Measurements from ENCODE around the gene SPINK9. TPM values are rescaled to one million over a fixed set of nuclear protein-coding genes. Genes with fewer than 3 reads are reported as not detected.

Gene SPINK9
- polyA plus RNA-seq, 3 donors, result not detected

DNA sequence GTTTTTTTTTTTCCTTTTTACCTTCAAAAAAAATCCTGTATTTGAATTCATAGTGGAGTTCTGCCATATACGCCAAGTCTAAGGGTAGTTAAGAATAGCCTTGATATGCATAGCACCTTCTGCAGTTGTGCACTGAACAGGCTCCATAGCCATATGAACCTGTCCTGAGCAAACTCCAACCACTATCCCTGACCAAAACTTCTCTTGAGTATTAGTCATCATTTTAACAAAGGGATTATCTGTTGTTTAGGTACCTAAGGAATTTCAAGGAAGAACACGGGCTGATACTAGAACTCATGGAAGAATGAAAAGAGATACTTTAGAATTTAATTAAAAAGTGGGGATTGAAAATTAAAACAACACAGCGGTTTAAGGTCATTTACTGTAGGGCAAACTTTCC, 46.5 kb downstream of the SPINK9 start:
- H3K4me3 Mint-ChIP-seq, result no peak overlapping the region
- Histone ChIP-seq H3K79me2 (ENCODE audit: insufficient read depth, low read length) (peaks cover 40% of the 10 kb centered on the region), H3K36me3 (replicated peaks in 1 of 2; ENCODE audit: control insufficient read depth in 1 of 2, insufficient read depth in 2 of 2, low read length in 2 of 2) (peaks cover 0 to 9% of the 10 kb centered on the region in 2 donors), H3K27ac (ENCODE audit: low read depth in 1 of 2, low read length in 2 of 2) (no peak overlapping the region), H3K9ac (ENCODE audit: insufficient read depth, low read length, poor library complexity, severe bottlenecking) (no peak overlapping the region), H4K20me1 (ENCODE audit: insufficient read depth, low read length) (peaks cover 3% of the 10 kb centered on the region), H3K4me2 (replicated peaks; ENCODE audit: extremely low read depth, low read length, poor library complexity, severe bottlenecking) (no peak overlapping the region), H2AFZ (ENCODE audit: insufficient read depth, low read depth, low read length, poor library complexity, severe bottlenecking) (no peak overlapping the region), H3K27me3 (ENCODE audit: control insufficient read depth in 2 of 2, insufficient read depth in 2 of 2, low read length in 2 of 2) (no peaks in the 10 kb centered on the region), H3K4me3 (replicated peaks in 1 of 3; ENCODE audit: low read depth in 2 of 3, low read length in 3 of 3) (no peak overlapping the region), H3K4me1 (ENCODE audit: control insufficient read depth in 1 of 2, insufficient read depth in 2 of 2, low read length in 2 of 2) (peaks cover 27 to 30% of the 10 kb centered on the region in 2 donors), H3K9me3 (replicated peaks in 1 of 2; ENCODE audit: control insufficient read depth in 1 of 2, insufficient read depth in 1 of 2, low read length in 2 of 2) (peaks cover 8 to 13% of the 10 kb centered on the region in 2 donors)
- no peak for DNase-seq
- no CpG with 5 or more reads among the region's 3 CpGs for WGBS (ENCODE audit: insufficient coverage)
- peaks cover 14 to 19% of the 10 kb centered on the region in 2 donors for H3K36me3 Mint-ChIP-seq
- intact Hi-C loops (cut with micrococcal nuclease), result loop anchor here in 1 of 2 donors (5.0 kb wide), 1 partner anchor 195 kb away; no protein-coding TSS in a partner anchor
- H3K4me1 Mint-ChIP-seq, result peaks cover 30% of the 10 kb centered on the region
- peaks cover 9 to 15% (median 14%) of the 10 kb centered on the region in 7 donors for H3K9me3 Mint-ChIP-seq
- no peak overlapping the region for H3K27ac Mint-ChIP-seq
- H3K27me3 Mint-ChIP-seq (ENCODE audit: low read depth in 3 of 3), result peaks cover 0 to 4% (median 2%) of the 10 kb centered on the region in 3 donors
- TF ChIP-seq CTCF (IDR thresholded peaks at IDR 0.05), result no peak

GRCh38 chr5:148382961-148383360, 47.6 kb downstream of the SPINK9 start:
- Histone ChIP-seq H3K79me2 (ENCODE audit: insufficient read depth, low read length) (peaks cover 51% of the 10 kb centered on the region), H3K4me3 (replicated peaks in 1 of 3; ENCODE audit: low read depth in 2 of 3, low read length in 3 of 3) (peak overlapping the region; percentile 82 to 86 (median 85)), H3K36me3 (replicated peaks in 1 of 2; ENCODE audit: control insufficient read depth in 1 of 2, insufficient read depth in 2 of 2, low read length in 2 of 2) (peaks cover 0 to 10% of the 10 kb centered on the region in 2 donors), H3K9me3 (replicated peaks in 1 of 2; ENCODE audit: control insufficient read depth in 1 of 2, insufficient read depth in 1 of 2, low read length in 2 of 2) (peaks cover 8 to 11% of the 10 kb centered on the region in 2 donors), H3K4me1 (ENCODE audit: control insufficient read depth in 1 of 2, insufficient read depth in 2 of 2, low read length in 2 of 2) (peaks cover 27 to 30% of the 10 kb centered on the region in 2 donors), H3K27ac (ENCODE audit: low read depth in 1 of 2, low read length in 2 of 2) (peak overlapping the region in 1 of 2 donors; percentile 97), H4K20me1 (ENCODE audit: insufficient read depth, low read length) (peaks cover 5% of the 10 kb centered on the region), H2AFZ (ENCODE audit: insufficient read depth, low read depth, low read length, poor library complexity, severe bottlenecking) (peak overlapping the region; percentile 77), H3K4me2 (replicated peaks; ENCODE audit: extremely low read depth, low read length, poor library complexity, severe bottlenecking) (peak overlapping the region; percentile 81), H3K9ac (ENCODE audit: insufficient read depth, low read length, poor library complexity, severe bottlenecking) (peak overlapping the region; percentile 94), H3K27me3 (ENCODE audit: control insufficient read depth in 2 of 2, insufficient read depth in 2 of 2, low read length in 2 of 2) (no peaks in the 10 kb centered on the region)
- DNase-seq, result no peak
- Mint-ChIP-seq H3K36me3 (peaks cover 19 to 20% of the 10 kb centered on the region in 2 donors), H3K4me3 (peak overlapping the region; percentile 88 to 97), H3K9me3 (peaks cover 9 to 15% (median 14%) of the 10 kb centered on the region in 7 donors), H3K27me3 (ENCODE audit: low read depth in 3 of 3) (peaks cover 0 to 4% (median 2%) of the 10 kb centered on the region in 3 donors), H3K4me1 (peaks cover 40% of the 10 kb centered on the region), H3K27ac (peak overlapping the region in 6 of 7 donors; percentile 95 to 99 (median 98))
- WGBS (ENCODE audit: insufficient coverage), result no CpG with 5 or more reads among the region's 4 CpGs
- no peak for TF ChIP-seq CTCF (IDR thresholded peaks at IDR 0.05)
- intact Hi-C loops (cut with micrococcal nuclease), result loop anchor here in 1 of 2 donors (5.0 kb wide), 1 partner anchor 196 kb away; no protein-coding TSS in a partner anchor

Measured in CD14-positive monocyte (primary cell).